Endothelial cell of umbilical vein (primary cell): ENCODE data around the gene ASB5. TPM values are rescaled to one million over a fixed set of nuclear protein-coding genes. Genes with fewer than 3 reads are reported as not detected.

ENCODE experiments used
- BruUV-seq: library from RNA; stranded (reverse); fragments of 400-500 nt; replicated peaks from 2 replicates; lab custom pipeline; 2021; lab: Mats Ljungman, UMichigan
- CTCF ChIA-PET: fragments of 300-600, 350-600 bp; sonication (Branson Sonifier 250); formaldehyde crosslinking; loops from one replicate; lab custom pipeline; 2021; ENCODE audit warnings: antibody characterized with exemption, inconsistent platforms; lab: Charles Lee
- POLR2A ChIA-PET: fragments of 300-600, 350-600 bp; sonication (Branson Sonifier 250); formaldehyde crosslinking; loops from one replicate; lab custom pipeline; 2021; ENCODE audit warnings: antibody characterized with exemption, inconsistent platforms; lab: Charles Lee
- DNase-seq: peaks from one replicate; pipeline ENCODE4 v3.0.0-alpha.2; 2011; ENCODE audit warnings: low read depth, low spot score
- FAIRE-seq: peaks from 2 replicates; lab custom pipeline; 2011; peaks lifted over from hg19 to GRCh38; lab: Jason Lieb, UNC
- H2AFZ ChIP-seq: 2 replicates; pipeline ENCODE4 v1.6.0; 2012; ENCODE audit warnings: low read depth, low read length, control low read depth, inconsistent platforms
- H3K27ac ChIP-seq: 2 replicates; pipeline ENCODE4 v1.5.1; 2011; ENCODE audit warnings: low read depth, mild to moderate bottlenecking, control low read depth, low read length, moderate library complexity; ENCODE audit not compliant: insufficient read depth
- H3K27me3 ChIP-seq, 2 experiments: 2 replicates each; pipeline versions ENCODE4 v1.6.0 to v1.6.1; 2011; ENCODE audit warnings: low read length in 2 of 2, mixed read lengths in 1 of 2; ENCODE audit not compliant: control insufficient read depth in 2 of 2, insufficient read depth in 2 of 2
- H3K36me3 ChIP-seq, 2 experiments: 2 replicates in 1 of 2; 3 replicates in 1 of 2; pipeline ENCODE4 v1.5.1; 2011; ENCODE audit warnings: low read length in 2 of 2, mild to moderate bottlenecking in 1 of 2, moderate library complexity in 1 of 2; ENCODE audit not compliant: control insufficient read depth in 2 of 2, insufficient read depth in 2 of 2; ENCODE audit errors: extremely low read depth in 1 of 2
- H3K4me1 ChIP-seq: 3 replicates; pipeline ENCODE4 v1.5.1; 2011; ENCODE audit warnings: mild to moderate bottlenecking, low read length; ENCODE audit not compliant: control insufficient read depth, insufficient read depth; ENCODE audit errors: extremely low read depth
- H3K4me2 ChIP-seq: 2 replicates; pipeline ENCODE4 v1.6.1; 2011; ENCODE audit warnings: low read length, control low read depth, mixed read lengths; ENCODE audit not compliant: insufficient read depth
- H3K4me3 ChIP-seq, 3 experiments: fragments of 200-600 bp in 1 of 3; sonication (generic), shearing (Covaris generic) in 1 of 3; replicated peaks in 1 of 3; 2 replicates each; pipeline ENCODE4 v1.5.1; 2011 to 2016; ENCODE audit warnings: control low read depth in 3 of 3, low read length in 3 of 3, mild to moderate bottlenecking in 2 of 3, inconsistent platforms in 1 of 3, low read depth in 1 of 3, moderate library complexity in 1 of 3; ENCODE audit not compliant: insufficient read depth in 1 of 3
- H3K79me2 ChIP-seq: 2 replicates; pipeline ENCODE4 v1.6.0; 2012; ENCODE audit warnings: low read length, inconsistent platforms; ENCODE audit not compliant: control insufficient read depth, insufficient read depth
- H3K9ac ChIP-seq: replicated peaks from 2 replicates; pipeline ENCODE3; 2011; ENCODE audit warnings: low read length, control low read depth; ENCODE audit not compliant: insufficient read depth; ENCODE audit errors: extremely low read depth
- H3K9me1 ChIP-seq: replicated peaks from 3 replicates; pipeline ENCODE4 v1.6.0; 2011; ENCODE audit warnings: mild to moderate bottlenecking, low read length; ENCODE audit not compliant: control insufficient read depth, insufficient read depth; ENCODE audit errors: extremely low read depth
- H3K9me3 ChIP-seq: replicated peaks from 2 replicates; pipeline ENCODE4 v1.5.1; 2012; ENCODE audit warnings: low read length, inconsistent platforms; ENCODE audit not compliant: control insufficient read depth, insufficient read depth
- H4K20me1 ChIP-seq: replicated peaks from 2 replicates; pipeline ENCODE3; 2011; ENCODE audit warnings: mild to moderate bottlenecking, low read length; ENCODE audit not compliant: control insufficient read depth, insufficient read depth; ENCODE audit errors: extremely low read depth
- EZH2 ChIP-seq: IDR thresholded peaks from 2 replicates; pipeline ENCODE4 v1.6.1; 2012; ENCODE audit warnings: borderline replicate concordance, low read depth, mild to moderate bottlenecking, moderate library complexity, low read length, inconsistent platforms; ENCODE audit not compliant: severe bottlenecking
- FOS ChIP-seq: IDR thresholded peaks from 2 replicates; pipeline ENCODE4 v1.6.1; 2011; ENCODE audit warnings: mild to moderate bottlenecking, low read length, moderate library complexity, borderline replicate concordance; ENCODE audit not compliant: insufficient read depth
- GATA2 ChIP-seq: IDR thresholded peaks from 2 replicates; pipeline ENCODE4 v1.7.0; 2011; ENCODE audit warnings: low read depth, mild to moderate bottlenecking, moderate library complexity, mixed read lengths, low read length; ENCODE audit not compliant: insufficient read length, insufficient read depth
- JUN ChIP-seq: IDR thresholded peaks from 2 replicates; pipeline ENCODE4 v1.6.1; 2011; ENCODE audit warnings: borderline replicate concordance, low read depth; ENCODE audit not compliant: insufficient read length, insufficient read depth
- MYC ChIP-seq: IDR thresholded peaks from one replicate; pipeline ENCODE4 v1.6.1; 2011; ENCODE audit warnings: mild to moderate bottlenecking, low read depth, low read length
- POLR2A ChIP-seq: IDR thresholded peaks from 2 replicates; pipeline ENCODE4 v1.6.1; 2012; ENCODE audit warnings: low read depth, mild to moderate bottlenecking, control low read depth, low read length
- POLR2AphosphoS5 ChIP-seq: IDR thresholded peaks from 2 replicates; pipeline ENCODE4 v1.6.1; 2012; ENCODE audit warnings: low read depth, mild to moderate bottlenecking, control low read depth, low read length, moderate library complexity; ENCODE audit not compliant: insufficient read depth
- dilution Hi-C: fragments of 300-500 bp; cut with MboI; formaldehyde crosslinking; loops from one replicate; pipeline ENCODE4 v1.15.0; 2019; ENCODE audit warnings: low sequenced_read_pairs; ENCODE audit not compliant: extremely low pct_ligation_motif_present
- intact Hi-C: fragments of 100-400 bp; cut with micrococcal nuclease; formaldehyde crosslinking; loops from one replicate; pipeline ENCODE4 v1.10.0; 2022
- polyA plus RNA-seq, 4 experiments: library from polyadenylated mRNA; depleted of rRNA in 3 of 4; stranded (reverse) in 3 of 4; unstranded in 1 of 4; fragments of >200 nt; gene quantifications; 2 replicates each; pipeline versions ENCODE4 v1.2.1 to v1.2.3, GENCODE V29; 2011 to 2012; ENCODE audit warnings: missing spikeins in 1 of 4
- total RNA-seq: library from RNA; stranded (reverse); gene quantifications from 2 replicates; pipeline ENCODE4 v1.2.3, GENCODE V29; 2021
- TF ChIP-seq, protein P1 (sequence below), 2 donors: IDR thresholded peaks; 1 replicate in 1 of 2; 2 replicates in 1 of 2; pipeline ENCODE4 v1.5.1; 2011; ENCODE audit warnings: low read length in 2 of 2, mild to moderate bottlenecking in 2 of 2, moderate library complexity in 2 of 2, control low read depth in 1 of 2, inconsistent platforms in 1 of 2, low read depth in 1 of 2; ENCODE audit not compliant: insufficient read depth in 1 of 2; ENCODE audit errors: extremely low read depth in 1 of 2
- TF ChIP-seq, protein P2 (sequence below): IDR thresholded peaks from 2 replicates; pipeline ENCODE4 v1.6.1; 2011; ENCODE audit not compliant: insufficient read depth, insufficient read length

Gene ASB5
- total and polyA plus RNA-seq, 2 donors (not counting 3 experiments of a cell fraction or from before 2014, with no cell fraction given): not detected

DNA sequence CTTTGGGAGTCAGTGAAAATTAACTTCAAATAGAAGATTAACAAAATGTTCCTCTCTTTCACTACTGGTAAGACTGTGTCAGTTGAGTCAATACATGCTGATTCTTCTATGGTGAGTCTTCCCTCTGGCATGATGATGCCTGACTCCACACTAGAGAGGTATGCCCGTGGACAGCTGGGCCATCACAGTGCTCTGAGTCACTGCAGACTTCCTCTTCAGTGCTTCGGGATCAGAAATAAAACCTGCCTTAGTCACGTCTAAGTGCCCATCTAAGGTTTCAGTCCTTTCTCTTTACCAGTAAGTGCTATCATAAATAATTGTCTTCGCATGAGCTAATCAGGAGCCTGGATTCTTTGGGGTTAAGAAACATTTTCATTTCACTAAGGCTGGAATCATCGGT is 1.6 kb upstream of the ASB5 start:
- no peak overlapping the region for H3K27ac ChIP-seq
- intact Hi-C loops (no loop called here), dilution Hi-C loops (no loop called here)
- DNase-seq (peak; percentile 43), FAIRE-seq (no peak)
- peaks cover 0 to 2% of the 10 kb centered on the region in 2 experiments for H3K27me3 ChIP-seq
- no peaks in the 10 kb centered on the region for H3K4me1 ChIP-seq
- H3K4me3 ChIP-seq: no peak overlapping the region
- no peaks in the 10 kb centered on the region for H3K9me3 ChIP-seq
- ChIA-PET POLR2A (no interaction called here), CTCF (interaction anchor here (1.6 kb wide), 1 partner anchor 11 kb away, joined by 3 read pairs; no protein-coding TSS in a partner anchor)
- H4K20me1 ChIP-seq: no peaks in the 10 kb centered on the region
- H3K9me1 ChIP-seq: no peaks in the 10 kb centered on the region
- no peaks in the 10 kb centered on the region for H3K79me2 ChIP-seq
- no peaks in the 10 kb centered on the region for H3K36me3 ChIP-seq
- BruUV-seq: no TSS peak
- no peak overlapping the region for H3K9ac ChIP-seq
- H3K4me2 ChIP-seq: no peak overlapping the region
- H2AFZ ChIP-seq: no peak overlapping the region
- TF ChIP-seq MYC: no peak
- TF ChIP-seq POLR2AphosphoS5: no peak
- TF ChIP-seq, protein P1, sequence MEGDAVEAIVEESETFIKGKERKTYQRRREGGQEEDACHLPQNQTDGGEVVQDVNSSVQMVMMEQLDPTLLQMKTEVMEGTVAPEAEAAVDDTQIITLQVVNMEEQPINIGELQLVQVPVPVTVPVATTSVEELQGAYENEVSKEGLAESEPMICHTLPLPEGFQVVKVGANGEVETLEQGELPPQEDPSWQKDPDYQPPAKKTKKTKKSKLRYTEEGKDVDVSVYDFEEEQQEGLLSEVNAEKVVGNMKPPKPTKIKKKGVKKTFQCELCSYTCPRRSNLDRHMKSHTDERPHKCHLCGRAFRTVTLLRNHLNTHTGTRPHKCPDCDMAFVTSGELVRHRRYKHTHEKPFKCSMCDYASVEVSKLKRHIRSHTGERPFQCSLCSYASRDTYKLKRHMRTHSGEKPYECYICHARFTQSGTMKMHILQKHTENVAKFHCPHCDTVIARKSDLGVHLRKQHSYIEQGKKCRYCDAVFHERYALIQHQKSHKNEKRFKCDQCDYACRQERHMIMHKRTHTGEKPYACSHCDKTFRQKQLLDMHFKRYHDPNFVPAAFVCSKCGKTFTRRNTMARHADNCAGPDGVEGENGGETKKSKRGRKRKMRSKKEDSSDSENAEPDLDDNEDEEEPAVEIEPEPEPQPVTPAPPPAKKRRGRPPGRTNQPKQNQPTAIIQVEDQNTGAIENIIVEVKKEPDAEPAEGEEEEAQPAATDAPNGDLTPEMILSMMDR (IDR thresholded peaks at IDR 0.05; ENCODE audit: extremely low read depth in 1 of 2, insufficient read depth in 1 of 2, low read depth in 1 of 2, low read length in 2 of 2): no peak
- TF ChIP-seq GATA2: no peak
- peak; percentile 1 for TF ChIP-seq JUN
- TF ChIP-seq, protein P2, sequence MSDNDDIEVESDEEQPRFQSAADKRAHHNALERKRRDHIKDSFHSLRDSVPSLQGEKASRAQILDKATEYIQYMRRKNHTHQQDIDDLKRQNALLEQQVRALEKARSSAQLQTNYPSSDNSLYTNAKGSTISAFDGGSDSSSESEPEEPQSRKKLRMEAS: no peak
- TF ChIP-seq FOS: peak; percentile 67
- no peak for TF ChIP-seq EZH2
- no peak for TF ChIP-seq POLR2A
